Frontal cortex (tissue), 4 donors: ENCODE data around the gene STK32B. TPM values are rescaled to one million over a fixed set of nuclear protein-coding genes. Genes with fewer than 3 reads are reported as not detected.

ENCODE experiments used
- DNase-seq, 2 donors: peaks; one replicate each; pipeline ENCODE4 v3.0.0; 2012; ENCODE audit warnings: low spot score in 2 of 2
- FAIRE-seq: peaks from 2 replicates; lab custom pipeline; 2012; peaks lifted over from hg19 to GRCh38; lab: Jason Lieb, UNC
- total RNA-seq: library from RNA; depleted of rRNA; stranded (reverse); fragments of >200 nt; gene quantifications from one replicate; pipeline ENCODE4 v1.2.3, GENCODE V29; 2014
- donor health status: control.
- donor health status: control.
- donor health status: control.

STK32B gene
- total RNA-seq, 1 donor from 2014 or later = 57.5 TPM

GRCh38 chr4:5191831-5192230 is 140.6 kb downstream of the STK32B start:
- FAIRE-seq = no peak
- DNase-seq = no peak

- FAIRE-seq (no peak), DNase-seq (no peak)
These were observed 141.0 kb downstream of the STK32B start for GRCh38 chr4:5192271-5192670.

- FAIRE-seq = no peak
These were observed 141.4 kb downstream of the STK32B start for GRCh38 chr4:5192678-5193077.

GRCh38 chr4:5198656-5199541 is 147.6 kb downstream of the STK32B start:
- DNase-seq (no peak), FAIRE-seq (no peak)

More at GRCh38 chr4:5192678-5193077, 141.4 kb downstream of the STK32B start:
- DNase-seq = no peak

- FAIRE-seq (no peak), DNase-seq (no peak)
These were observed 148.6 kb downstream of the STK32B start for GRCh38 chr4:5199912-5200311.

- FAIRE-seq (no peak), DNase-seq (no peak)
These were observed 149.2 kb downstream of the STK32B start for GRCh38 chr4:5200513-5200912.

GRCh38 chr4:5203309-5203992 is 152.2 kb downstream of the STK32B start:
- DNase-seq = no peak
- no peak for FAIRE-seq

- DNase-seq (no peak), FAIRE-seq (no peak)
These were observed 152.7 kb downstream of the STK32B start for GRCh38 chr4:5203993-5204310.

GRCh38 chr4:5204781-5205180 is 153.5 kb downstream of the STK32B start:
- FAIRE-seq = no peak

GRCh38 chr4:5206016-5206790 is 154.9 kb downstream of the STK32B start:
- DNase-seq (peak; percentile 29 to 60), FAIRE-seq (no peak)

More at GRCh38 chr4:5204781-5205180, 153.5 kb downstream of the STK32B start:
- DNase-seq = no peak

- FAIRE-seq (no peak), DNase-seq (no peak)
These were observed 158.6 kb downstream of the STK32B start for GRCh38 chr4:5209862-5210261.

GRCh38 chr4:5211282-5211839 is 160.1 kb downstream of the STK32B start:
- FAIRE-seq = no peak

GRCh38 chr4:5212255-5213013 is 161.2 kb downstream of the STK32B start:
- DNase-seq (no peak), FAIRE-seq (no peak)

More at GRCh38 chr4:5211282-5211839, 160.1 kb downstream of the STK32B start:
- DNase-seq = no peak

GRCh38 chr4:5213087-5213595 is 161.9 kb downstream of the STK32B start:
- no peak for FAIRE-seq

GRCh38 chr4:5215321-5215720 is 164.0 kb downstream of the STK32B start:
- FAIRE-seq = no peak

More at GRCh38 chr4:5213087-5213595, 161.9 kb downstream of the STK32B start:
- no peak for DNase-seq

GRCh38 chr4:5217421-5217820 is 166.1 kb downstream of the STK32B start:
- DNase-seq = no peak
- FAIRE-seq = no peak

More at GRCh38 chr4:5215321-5215720, 164.0 kb downstream of the STK32B start:
- no peak for DNase-seq

GRCh38 chr4:5218376-5219069 is 167.2 kb downstream of the STK32B start:
- no peak for FAIRE-seq
- no peak for DNase-seq

- no peak for FAIRE-seq
- no peak for DNase-seq
These were observed 168.7 kb downstream of the STK32B start for GRCh38 chr4:5220028-5220427.
